Ovary (tissue), 9 donors: ENCODE measurements around the gene COL8A1. TPM values are rescaled to one million over a fixed set of nuclear protein-coding genes. Genes with fewer than 3 reads are reported as not detected.

Experiments used
- DNase-seq, 5 donors: peaks; one replicate each; pipeline ENCODE4 v3.0.0-alpha.2; 2019 to 2020
- H3K27ac ChIP-seq, 2 donors: fragments of 200-600 bp; one replicate each; pipeline versions ENCODE4 v1.5.1 to v1.8.0; 2019 to 2022
- H3K27me3 ChIP-seq: fragments of 200-600 bp; one replicate; pipeline ENCODE4 v1.8.0; 2022
- H3K36me3 ChIP-seq: fragments of 200-600 bp; sonication (generic); one replicate; pipeline ENCODE4 v1.5.1; 2019
- H3K4me1 ChIP-seq: one replicate; pipeline ENCODE4 v1.8.1; 2013; ENCODE audit warnings: mild to moderate bottlenecking, moderate library complexity; ENCODE audit not compliant: insufficient read depth
- H3K4me3 ChIP-seq: fragments of 200-600 bp; sonication (generic); one replicate; pipeline ENCODE4 v1.5.1; 2017
- H3K9me3 ChIP-seq, 2 donors: fragments of 200-600 bp in 1 of 2; sonication (generic) in 1 of 2; one replicate each; pipeline versions ENCODE4 v1.5.1 to v1.8.1; 2013 to 2019; ENCODE audit warnings: mild to moderate bottlenecking in 1 of 2, moderate library complexity in 1 of 2
- CTCF ChIP-seq, 3 donors: fragments of 450-650 bp in 2 of 3; fragments of 200-600 bp in 1 of 3; IDR thresholded peaks; one replicate each; pipeline versions ENCODE4 v1.5.1 to v1.8.0; 2016 to 2022; ENCODE audit warnings: antibody characterized with exemption in 3 of 3, mild to moderate bottlenecking in 1 of 3
- EP300 ChIP-seq: sonication (generic); formaldehyde crosslinking; IDR thresholded peaks from one replicate; pipeline ENCODE4 v1.6.1; 2017; ENCODE audit warnings: antibody characterized with exemption
- POLR2A ChIP-seq: fragments of 450-650 bp; IDR thresholded peaks from one replicate; pipeline ENCODE4 v1.6.1; 2017; ENCODE audit warnings: antibody characterized with exemption, mild to moderate bottlenecking, moderate library complexity
- WGBS, 3 donors: extraction: QIAGEN DNeasy Blood & Tissue Kit in 1 of 3; methylation state at CpG; one replicate each; pipeline versions ENCODE4 v1.1.5 to v1.1.7; 2013 to 2017; 5-methylcytosine and 5-hydroxymethylcytosine counted together
- intact Hi-C, 4 donors: fragments of 100-400 bp; cut with DNase I; formaldehyde crosslinking; loops; one replicate each; pipeline versions ENCODE4 v1.11.0 to v1.15.1; 2022 to 2023
- polyA plus RNA-seq, 2 donors: library from polyadenylated mRNA; stranded (reverse); fragments of 200-250 nt in 1 of 2; fragments of 350-450 nt in 1 of 2; fragmentation: Illumina TruSeq in 1 of 2; extraction: RNeasy Lipid Tissue Mini Kit (QIAGEN cat#74804) in 1 of 2; gene quantifications; one replicate each; pipeline ENCODE4 v1.2.3, GENCODE V29; 2013 to 2014
- total RNA-seq, 7 donors: library from RNA; depleted of rRNA in 2 of 7; stranded (reverse); fragments of >200 nt in 2 of 7; fragmentation: NEBNext Ultra II Directional in 3 of 7; extraction: Animal tissue kit (Norgen Biotek cat#: 25700) in 3 of 7; gene quantifications; one replicate each; pipeline versions ENCODE4 v1.1.0 to v1.2.4, GENCODE V29; 2016 to 2023
- donor health status: DM: no; HTN: no; CAD: no; lungs with moderate emphysema.
- donor health status: DM: no; HTN: no; CAD: no.
- donor health status: Bipolar disorder and iron deficiency.
- donor health status: DM: yes; HTN: yes; CAD: no.
- donor health status: DM: no; HTN: no; CAD: no.
- donor health status: DM: yes; HTN: yes; CAD: no.

COL8A1 gene
- total and polyA plus RNA-seq, 9 donors, result 2.0 to 37.2 (median 11.9) TPM

DNA sequence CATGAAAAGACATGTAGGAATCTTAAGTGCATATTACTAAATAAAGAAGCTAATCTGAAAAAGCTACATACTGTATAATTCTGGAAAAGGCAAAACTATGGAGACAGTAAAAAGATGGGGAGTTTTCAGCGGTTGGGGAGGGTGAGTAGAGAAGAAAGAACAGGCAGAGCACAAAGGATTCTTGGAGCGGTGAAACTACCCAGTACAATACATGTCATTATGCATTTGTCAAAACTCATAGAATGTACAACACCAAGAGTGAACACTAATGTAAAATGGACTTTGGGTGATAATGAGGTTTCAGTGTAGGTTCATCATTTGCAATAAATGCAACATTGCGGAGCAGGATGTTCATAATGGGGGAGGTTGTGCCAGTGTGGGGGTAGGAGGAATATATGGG lies 133.8 kb downstream of the COL8A1 start:
- H3K36me3 ChIP-seq, result no peaks in the 10 kb centered on the region
- intact Hi-C loops, result no loop called here
- WGBS, 3 donors, result 93 to 98% (median 98%) methylated on average over 3 of the region's 3 CpGs
- DNase-seq, result no peak
- H3K27ac ChIP-seq, result no peak overlapping the region
- H3K4me1 ChIP-seq, result no peaks in the 10 kb centered on the region
- H3K4me3 ChIP-seq, result no peak overlapping the region
- TF ChIP-seq POLR2A (no peak), CTCF (IDR thresholded peaks at IDR 0.05) (no peak), EP300 (no peak)
- H3K9me3 ChIP-seq, result no peaks in the 10 kb centered on the region
- no peaks in the 10 kb centered on the region for H3K27me3 ChIP-seq

- H3K27me3 ChIP-seq, result no peaks in the 10 kb centered on the region
- H3K9me3 ChIP-seq, result no peaks in the 10 kb centered on the region
- H3K27ac ChIP-seq, result no peak overlapping the region
- intact Hi-C loops, result no loop called here
- no peaks in the 10 kb centered on the region for H3K4me1 ChIP-seq
- TF ChIP-seq CTCF (IDR thresholded peaks at IDR 0.05) (no peak), EP300 (no peak), POLR2A (no peak)
- no peak for DNase-seq
- 78 to 86% (median 85%) methylated on average over 1 of the region's 1 CpG for WGBS, 3 donors
- H3K36me3 ChIP-seq, result no peaks in the 10 kb centered on the region
- H3K4me3 ChIP-seq, result no peak overlapping the region
Observed at GRCh38 chr3:99772671-99773070, 134.3 kb downstream of the COL8A1 start.

DNA sequence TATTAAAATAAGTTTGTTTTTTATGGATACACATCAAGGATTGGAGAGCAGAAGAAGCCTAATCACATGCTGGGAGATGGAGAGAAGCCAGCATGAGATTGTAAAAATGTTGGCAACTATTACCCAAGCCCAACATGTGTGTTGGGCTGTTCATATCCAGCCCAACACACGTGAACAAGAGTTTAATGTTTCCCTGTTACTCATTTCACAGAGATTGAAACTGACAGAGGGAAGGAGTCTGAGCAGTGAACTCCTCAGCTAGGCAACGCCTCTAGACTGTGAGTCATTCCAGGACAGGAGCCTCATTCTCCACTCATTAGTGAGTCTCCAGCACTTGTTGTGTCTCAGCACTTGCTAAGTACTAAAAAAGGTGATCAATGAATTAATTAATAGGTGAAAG lies 136.1 kb downstream of the COL8A1 start:
- H3K27me3 ChIP-seq, result no peaks in the 10 kb centered on the region
- H3K9me3 ChIP-seq, result no peaks in the 10 kb centered on the region
- intact Hi-C loops, result no loop called here
- H3K4me1 ChIP-seq, result no peaks in the 10 kb centered on the region
- no peak overlapping the region for H3K4me3 ChIP-seq
- no peak for TF ChIP-seq POLR2A
- TF ChIP-seq EP300, result no peak
- TF ChIP-seq CTCF (IDR thresholded peaks at IDR 0.05), result no peak
- H3K36me3 ChIP-seq, result no peaks in the 10 kb centered on the region
- WGBS, 3 donors, result 47 to 53% (median 49%) methylated on average over 2 of the region's 2 CpGs
- DNase-seq, result no peak
- H3K27ac ChIP-seq, result no peak overlapping the region

DNA sequence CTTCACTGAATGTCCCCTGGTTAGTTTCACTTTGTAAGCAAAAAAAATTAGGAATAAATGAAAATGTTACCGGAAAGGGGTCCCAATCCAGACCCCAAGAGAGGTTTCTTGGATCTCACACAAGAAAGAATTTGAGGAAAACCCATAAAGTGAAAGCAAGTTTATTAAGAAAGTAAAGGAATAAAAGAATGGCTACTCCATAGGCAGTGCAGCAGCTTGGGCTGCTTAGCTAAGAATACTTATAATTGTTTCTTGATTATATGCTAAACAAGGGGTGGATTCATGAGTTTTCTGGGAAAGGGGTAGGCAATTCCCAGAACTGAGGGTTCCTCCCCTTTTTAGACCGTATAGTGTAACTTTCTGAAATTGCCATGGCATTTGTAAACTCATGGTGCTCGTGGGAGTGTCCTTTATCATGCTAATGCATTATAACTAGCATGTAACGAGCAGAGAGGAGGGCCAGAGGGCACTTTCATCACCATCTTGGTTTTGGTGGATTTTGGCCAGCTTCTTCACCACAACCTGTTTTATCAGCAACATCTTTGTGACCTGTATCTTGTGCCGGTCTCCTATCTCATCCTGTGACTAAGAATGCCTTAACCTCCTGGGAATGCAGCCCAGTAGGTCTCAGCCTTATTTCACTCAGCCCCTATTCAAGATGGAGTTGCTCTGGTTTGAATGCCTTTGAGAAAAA lies 138.3 kb downstream of the COL8A1 start:
- 56 to 76% (median 70%) methylated on average over 5 of the region's 5 CpGs for WGBS, 3 donors
- intact Hi-C loops, result no loop called here

More for the DNA sequence above, 138.3 kb downstream of the COL8A1 start:
- Histone ChIP-seq H3K36me3 (no peaks in the 10 kb centered on the region), H3K9me3 (no peaks in the 10 kb centered on the region), H3K27me3 (no peaks in the 10 kb centered on the region), H3K27ac (no peak overlapping the region), H3K4me1 (no peaks in the 10 kb centered on the region), H3K4me3 (no peak overlapping the region)
- no peak for TF ChIP-seq CTCF (IDR thresholded peaks at IDR 0.05)
- no peak for TF ChIP-seq EP300
- TF ChIP-seq POLR2A, result no peak
- DNase-seq, result no peak
